K562 (cell line): ENCODE results near the gene ARL16. TPM values are rescaled to one million over a fixed set of nuclear protein-coding genes. Genes with fewer than 3 reads are reported as not detected.

ENCODE experiments used
- ADNP ChIP-seq: fragments of 200-800 bp; sonication (Bioruptor generic); IDR thresholded peaks from 2 replicates; pipeline ENCODE4 v1.6.1; 2016; ENCODE audit warnings: missing genetic modification characterization, missing compliant biosample characterization
- ARID1B ChIP-seq: fragments of 450-650 bp; IDR thresholded peaks from 2 replicates; pipeline ENCODE4 v1.6.1; 2016; ENCODE audit warnings: antibody characterized with exemption, mild to moderate bottlenecking, inconsistent platforms
- CC2D1A ChIP-seq: fragments of 450-650 bp; IDR thresholded peaks from 2 replicates; pipeline ENCODE4 v1.6.1; 2017; ENCODE audit warnings: mild to moderate bottlenecking
- ETV5 ChIP-seq: sonication (generic); formaldehyde crosslinking; IDR thresholded peaks from 2 replicates; pipeline ENCODE4 v1.4.0; 2020; ENCODE audit warnings: low read depth, mild to moderate bottlenecking, missing genetic modification reagents
- GABPB1 ChIP-seq: sonication (generic); formaldehyde crosslinking; IDR thresholded peaks from 2 replicates; pipeline ENCODE4 v1.8.0; 2022; ENCODE audit warnings: mild to moderate bottlenecking, missing genetic modification reagents
- HOXB6 ChIP-seq: fragments of 250-450 bp; sonication (Bioruptor Pico); IDR thresholded peaks from 2 replicates; pipeline ENCODE4 v1.5.1; 2022; ENCODE audit warnings: mild to moderate bottlenecking, borderline replicate concordance
- KAT8 ChIP-seq: fragments of 450-650 bp; IDR thresholded peaks from 2 replicates; pipeline ENCODE4 v1.6.1; 2016; ENCODE audit warnings: low read depth, mild to moderate bottlenecking
- PHF21A ChIP-seq: fragments of 450-650 bp; IDR thresholded peaks from 2 replicates; pipeline ENCODE4 v1.6.1; 2017; ENCODE audit warnings: low read depth, borderline replicate concordance
- POLR2B ChIP-seq: fragments of 450-650 bp; IDR thresholded peaks from 2 replicates; pipeline ENCODE4 v1.6.1; 2018; ENCODE audit warnings: low read depth; ENCODE audit not compliant: partially characterized antibody
- PTRF ChIP-seq: fragments of 450-650 bp; IDR thresholded peaks from 2 replicates; pipeline ENCODE4 v1.6.1; 2016; ENCODE audit warnings: mild to moderate bottlenecking, missing genetic modification characterization, missing compliant biosample characterization
- RBM17 ChIP-seq: fragments of 200-400 bp; formaldehyde crosslinking; IDR thresholded peaks from 2 replicates; pipeline ENCODE4 v1.6.1; 2017; ENCODE audit warnings: low read depth, mild to moderate bottlenecking, low read length, borderline replicate concordance
- SAFB2 ChIP-seq: fragments of 200-400 bp; formaldehyde crosslinking; IDR thresholded peaks from 2 replicates; pipeline ENCODE4 v1.6.1; 2018; ENCODE audit warnings: borderline replicate concordance, low read length, low read depth, moderate library complexity; ENCODE audit not compliant: severe bottlenecking
- SIRT6 ChIP-seq: IDR thresholded peaks from one replicate; pipeline ENCODE4 v1.6.1; 2012; ENCODE audit warnings: low read depth, mild to moderate bottlenecking, control low read depth, inconsistent platforms, low read length, moderate library complexity
- SMARCC2 ChIP-seq: fragments of 450-650 bp; IDR thresholded peaks from 2 replicates; pipeline ENCODE4 v1.6.1; 2017; ENCODE audit warnings: antibody characterized with exemption, moderate library complexity, mild to moderate bottlenecking, low read depth
- SP1 ChIP-seq: sonication (generic); formaldehyde crosslinking; IDR thresholded peaks from 2 replicates; pipeline ENCODE4 v1.8.1; 2022; ENCODE audit warnings: mild to moderate bottlenecking, missing genetic modification reagents
- TRIM24 ChIP-seq, 2 experiments: fragments of 450-650 bp; IDR thresholded peaks; 2 replicates each; pipeline ENCODE4 v1.6.1; 2016
- YBX1 ChIP-seq: fragments of 450-650 bp; IDR thresholded peaks from 2 replicates; pipeline ENCODE4 v1.7.1; 2016; ENCODE audit warnings: mild to moderate bottlenecking
- ZNF134 ChIP-seq: fragments of 250-450 bp; sonication (Bioruptor Pico); conservative IDR thresholded peaks from 2 replicates; pipeline ENCODE4 v1.4.0; 2020
- ZNF316 ChIP-seq: fragments of 450-650 bp; IDR thresholded peaks from 2 replicates; pipeline ENCODE4 v1.6.1; 2016
- ZNF561 ChIP-seq: fragments of 450-650 bp; formaldehyde crosslinking; conservative IDR thresholded peaks from 2 replicates; pipeline ENCODE4 v1.4.0; 2020; ENCODE audit warnings: mild to moderate bottlenecking, moderate library complexity
- ZNF584 ChIP-seq: fragments of 200-800 bp; sonication (Bioruptor generic); IDR thresholded peaks from 2 replicates; pipeline ENCODE4 v1.6.1; 2016; ENCODE audit warnings: low read depth, mild to moderate bottlenecking, missing genetic modification characterization, missing compliant biosample characterization
- ZNF668 ChIP-seq: fragments of 250-450 bp; sonication (Bioruptor Pico); IDR thresholded peaks from 2 replicates; pipeline ENCODE4 v1.8.0; 2022; ENCODE audit warnings: mild to moderate bottlenecking, inconsistent platforms
- polyA plus RNA-seq, 8 experiments: library from polyadenylated mRNA; depleted of rRNA in 4 of 8; stranded (reverse) in 5 of 8; unstranded in 3 of 8; fragments of >200 nt; fragmentation: Nextera tagmentation in 2 of 8; fragmentation: Illumina TruSeq in 1 of 8; extraction: Ambion mirVana in 2 of 8; extraction: Trizol in 1 of 8; gene quantifications; 2 replicates each; pipeline versions ENCODE4 v1.2.1 to v1.2.3, GENCODE V29; 2011 to 2014; ENCODE audit warnings: inconsistent platforms in 1 of 8, missing spikeins in 1 of 8
- total RNA-seq, 7 experiments: library from RNA; depleted of rRNA in 6 of 7; stranded (reverse); fragments of >200 nt in 6 of 7; fragmentation: Illumina TruSeq in 2 of 7; extraction: Trizol in 2 of 7; gene quantifications; 2 replicates each; pipeline versions ENCODE4 v1.2.1 to v1.2.3, GENCODE V29; 2011 to 2021; ENCODE audit warnings: low replicate concordance in 1 of 7
- TF ChIP-seq, protein P1 (sequence below): sonication (generic); formaldehyde crosslinking; IDR thresholded peaks from 2 replicates; pipeline ENCODE4 v1.8.0; 2023; ENCODE audit warnings: mild to moderate bottlenecking, missing genetic modification reagents
- TF ChIP-seq, protein P2 (sequence below): fragments of 450-650 bp; IDR thresholded peaks from 2 replicates; pipeline ENCODE4 v1.6.1; 2016
- TF ChIP-seq, protein P3 (sequence below): fragments of 250-450 bp; sonication (Bioruptor Pico); IDR thresholded peaks from 2 replicates; pipeline ENCODE4 v1.8.0; 2022; ENCODE audit warnings: moderate library complexity, mild to moderate bottlenecking, inconsistent platforms

ARL16 gene
- total and polyA plus RNA-seq, 9 of the 15 experiments (the other 6 are each of a cell fraction or from before 2014, with no cell fraction given): 5.4 to 32.4 (median 22.6) TPM

DNA sequence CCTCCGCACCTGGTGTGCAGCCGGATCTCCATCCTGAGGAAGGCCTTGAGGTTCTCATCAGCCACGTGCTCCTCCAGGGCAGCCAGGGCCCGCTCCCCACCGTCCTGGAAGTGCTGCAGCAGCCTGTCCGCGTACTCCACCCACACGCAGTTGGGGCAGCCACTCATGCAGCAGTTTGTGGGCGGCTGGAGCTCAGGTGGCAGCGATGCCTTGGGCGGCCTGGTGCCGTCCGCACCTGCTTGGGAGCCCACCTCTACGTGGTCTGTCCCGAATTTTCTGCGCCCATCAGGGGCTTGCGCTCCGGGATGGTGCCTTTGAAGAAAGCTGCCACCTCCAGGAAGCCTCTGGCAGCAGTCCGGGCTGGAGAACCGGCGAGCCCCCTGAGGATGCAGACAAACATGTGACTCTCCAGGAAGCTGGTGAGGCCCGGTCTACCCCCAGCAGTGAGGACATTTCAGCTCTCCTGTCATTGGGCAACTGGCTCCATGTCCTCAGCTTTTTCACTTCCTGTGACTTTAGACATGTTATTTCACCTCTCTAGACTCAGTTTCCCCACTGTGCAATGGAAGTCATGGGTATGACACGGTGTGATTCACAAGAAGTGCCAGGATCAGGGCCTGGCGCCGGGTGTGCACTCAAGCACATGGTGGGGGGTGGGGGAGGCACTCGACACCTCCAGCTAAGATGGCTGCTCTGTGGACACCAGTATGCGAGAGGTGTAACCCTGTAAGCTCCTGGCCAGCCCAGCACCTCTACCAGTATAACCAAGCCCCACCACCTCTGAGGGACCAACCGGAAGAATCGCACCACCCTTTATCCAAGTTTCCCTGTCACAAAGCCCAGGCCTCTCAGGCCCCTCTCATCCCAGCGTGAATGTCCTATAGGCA, 18.1 kb downstream of the ARL16 start (continued):
- TF ChIP-seq, protein P1, sequence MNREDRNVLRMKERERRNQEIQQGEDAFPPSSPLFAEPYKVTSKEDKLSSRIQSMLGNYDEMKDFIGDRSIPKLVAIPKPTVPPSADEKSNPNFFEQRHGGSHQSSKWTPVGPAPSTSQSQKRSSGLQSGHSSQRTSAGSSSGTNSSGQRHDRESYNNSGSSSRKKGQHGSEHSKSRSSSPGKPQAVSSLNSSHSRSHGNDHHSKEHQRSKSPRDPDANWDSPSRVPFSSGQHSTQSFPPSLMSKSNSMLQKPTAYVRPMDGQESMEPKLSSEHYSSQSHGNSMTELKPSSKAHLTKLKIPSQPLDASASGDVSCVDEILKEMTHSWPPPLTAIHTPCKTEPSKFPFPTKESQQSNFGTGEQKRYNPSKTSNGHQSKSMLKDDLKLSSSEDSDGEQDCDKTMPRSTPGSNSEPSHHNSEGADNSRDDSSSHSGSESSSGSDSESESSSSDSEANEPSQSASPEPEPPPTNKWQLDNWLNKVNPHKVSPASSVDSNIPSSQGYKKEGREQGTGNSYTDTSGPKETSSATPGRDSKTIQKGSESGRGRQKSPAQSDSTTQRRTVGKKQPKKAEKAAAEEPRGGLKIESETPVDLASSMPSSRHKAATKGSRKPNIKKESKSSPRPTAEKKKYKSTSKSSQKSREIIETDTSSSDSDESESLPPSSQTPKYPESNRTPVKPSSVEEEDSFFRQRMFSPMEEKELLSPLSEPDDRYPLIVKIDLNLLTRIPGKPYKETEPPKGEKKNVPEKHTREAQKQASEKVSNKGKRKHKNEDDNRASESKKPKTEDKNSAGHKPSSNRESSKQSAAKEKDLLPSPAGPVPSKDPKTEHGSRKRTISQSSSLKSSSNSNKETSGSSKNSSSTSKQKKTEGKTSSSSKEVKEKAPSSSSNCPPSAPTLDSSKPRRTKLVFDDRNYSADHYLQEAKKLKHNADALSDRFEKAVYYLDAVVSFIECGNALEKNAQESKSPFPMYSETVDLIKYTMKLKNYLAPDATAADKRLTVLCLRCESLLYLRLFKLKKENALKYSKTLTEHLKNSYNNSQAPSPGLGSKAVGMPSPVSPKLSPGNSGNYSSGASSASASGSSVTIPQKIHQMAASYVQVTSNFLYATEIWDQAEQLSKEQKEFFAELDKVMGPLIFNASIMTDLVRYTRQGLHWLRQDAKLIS: no peak
- TF ChIP-seq ZNF316 (no peak), SMARCC2 (no peak), KAT8 (no peak), ETV5 (CRISPR knock-in tag) (no peak), ZNF668 (CRISPR knock-in tag) (peak; percentile 89; the same call in 1 of the 2 replicates), TRIM24 (IDR thresholded peaks at IDR 0.05) (no peak), CC2D1A (no peak), RBM17 (no peak), SIRT6 (no peak), ZNF584 (CRISPR knock-in tag) (peak; percentile 82), ZNF134 (CRISPR knock-in tag) (no peak), GABPB1 (CRISPR knock-in tag) (no peak), ZNF561 (no peak), ARID1B (no peak), POLR2B (peak; percentile 15), YBX1 (no peak), PTRF (tag) (peak; percentile 74; the same call in 1 of the 2 replicates), PHF21A (no peak), SAFB2 (no peak), ADNP (tag) (no peak), HOXB6 (0 out of 2 replicates have a peak, but pooled peaks have one; percentile 11), SP1 (CRISPR knock-in tag) (no peak)
- TF ChIP-seq, protein P2, sequence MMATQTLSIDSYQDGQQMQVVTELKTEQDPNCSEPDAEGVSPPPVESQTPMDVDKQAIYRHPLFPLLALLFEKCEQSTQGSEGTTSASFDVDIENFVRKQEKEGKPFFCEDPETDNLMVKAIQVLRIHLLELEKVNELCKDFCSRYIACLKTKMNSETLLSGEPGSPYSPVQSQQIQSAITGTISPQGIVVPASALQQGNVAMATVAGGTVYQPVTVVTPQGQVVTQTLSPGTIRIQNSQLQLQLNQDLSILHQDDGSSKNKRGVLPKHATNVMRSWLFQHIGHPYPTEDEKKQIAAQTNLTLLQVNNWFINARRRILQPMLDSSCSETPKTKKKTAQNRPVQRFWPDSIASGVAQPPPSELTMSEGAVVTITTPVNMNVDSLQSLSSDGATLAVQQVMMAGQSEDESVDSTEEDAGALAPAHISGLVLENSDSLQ: no peak
- TF ChIP-seq, protein P3, sequence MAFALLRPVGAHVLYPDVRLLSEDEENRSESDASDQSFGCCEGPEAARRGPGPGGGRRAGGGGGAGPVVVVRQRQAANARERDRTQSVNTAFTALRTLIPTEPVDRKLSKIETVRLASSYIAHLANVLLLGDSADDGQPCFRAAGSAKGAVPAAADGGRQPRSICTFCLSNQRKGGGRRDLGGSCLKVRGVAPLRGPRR (CRISPR knock-in tag): peak; percentile 70; the same call in 1 of the 2 replicates
